ENCODE measurements around the gene KRT40. TPM values are rescaled to one million over a fixed set of nuclear protein-coding genes. Genes with fewer than 3 reads are reported as not detected.
A peak's percentile ranks its signal among the peaks of the same experiment; 100 is the strongest.

The KRT40 gene
- polyA plus RNA-seq, 3 donors: not detected

DNA sequence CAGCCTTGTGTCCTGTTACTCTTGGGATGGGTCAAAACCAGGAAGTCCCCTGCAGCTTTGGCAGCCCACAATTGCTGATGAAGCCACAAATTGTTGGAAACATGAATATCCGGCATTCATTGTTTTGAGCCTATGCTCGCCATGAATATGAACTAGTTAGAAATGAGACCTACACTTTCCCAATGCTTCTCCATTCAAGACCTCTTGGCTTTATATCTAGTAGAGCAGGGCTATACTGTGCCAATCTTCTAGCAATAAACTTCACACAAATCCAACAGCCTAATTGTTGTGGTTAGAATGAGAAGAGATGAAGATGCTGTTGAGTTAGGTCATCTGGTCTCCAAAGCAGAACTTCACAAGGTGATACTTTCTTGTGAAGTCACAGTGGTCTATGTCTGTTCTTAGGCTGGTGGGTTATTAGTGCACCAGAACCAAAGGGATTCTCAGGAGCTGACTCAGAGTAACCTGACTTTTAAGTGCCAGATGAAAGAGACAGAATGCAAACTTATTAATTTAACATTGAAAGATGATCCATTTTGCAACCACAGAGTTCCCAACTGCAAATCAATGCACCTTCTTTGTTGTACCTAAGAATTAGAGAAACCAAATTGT lies 33.0 kb downstream of the KRT40 start:
- Histone ChIP-seq H3K27me3 (ENCODE audit: control insufficient read depth in 2 of 2, insufficient read depth in 2 of 2, low read length in 2 of 2) (peaks cover 14 to 24% of the 10 kb centered on the region in 2 donors), H3K4me2 (replicated peaks; ENCODE audit: extremely low read depth, low read length, poor library complexity, severe bottlenecking) (no peak overlapping the region), H3K79me2 (ENCODE audit: insufficient read depth, low read length) (no peaks in the 10 kb centered on the region), H3K9ac (ENCODE audit: insufficient read depth, low read length, poor library complexity, severe bottlenecking) (no peak overlapping the region), H2AFZ (ENCODE audit: insufficient read depth, low read depth, low read length, poor library complexity, severe bottlenecking) (no peak overlapping the region), H4K20me1 (ENCODE audit: insufficient read depth, low read length) (no peaks in the 10 kb centered on the region), H3K4me1 (ENCODE audit: control insufficient read depth in 1 of 2, insufficient read depth in 2 of 2, low read length in 2 of 2) (peaks cover 0 to 9% of the 10 kb centered on the region in 2 donors), H3K9me3 (replicated peaks in 1 of 2; ENCODE audit: control insufficient read depth in 1 of 2, insufficient read depth in 1 of 2, low read length in 2 of 2) (no peaks in the 10 kb centered on the region), H3K27ac (ENCODE audit: low read depth in 1 of 2, low read length in 2 of 2) (no peak overlapping the region), H3K36me3 (replicated peaks in 1 of 2; ENCODE audit: control insufficient read depth in 1 of 2, insufficient read depth in 2 of 2, low read length in 2 of 2) (no peaks in the 10 kb centered on the region), H3K4me3 (replicated peaks in 1 of 3; ENCODE audit: low read depth in 2 of 3, low read length in 3 of 3) (no peak overlapping the region)
- peak overlapping the region in 1 of 2 donors; percentile 31 for H3K4me3 Mint-ChIP-seq
- intact Hi-C loops (cut with micrococcal nuclease): no loop called here
- H3K36me3 Mint-ChIP-seq: no peaks in the 10 kb centered on the region
- H3K27me3 Mint-ChIP-seq (ENCODE audit: low read depth in 3 of 3): peaks cover 27 to 54% (median 29%) of the 10 kb centered on the region in 3 donors
- H3K4me1 Mint-ChIP-seq: peaks cover 8% of the 10 kb centered on the region
- no peak for DNase-seq
- TF ChIP-seq, protein P1, sequence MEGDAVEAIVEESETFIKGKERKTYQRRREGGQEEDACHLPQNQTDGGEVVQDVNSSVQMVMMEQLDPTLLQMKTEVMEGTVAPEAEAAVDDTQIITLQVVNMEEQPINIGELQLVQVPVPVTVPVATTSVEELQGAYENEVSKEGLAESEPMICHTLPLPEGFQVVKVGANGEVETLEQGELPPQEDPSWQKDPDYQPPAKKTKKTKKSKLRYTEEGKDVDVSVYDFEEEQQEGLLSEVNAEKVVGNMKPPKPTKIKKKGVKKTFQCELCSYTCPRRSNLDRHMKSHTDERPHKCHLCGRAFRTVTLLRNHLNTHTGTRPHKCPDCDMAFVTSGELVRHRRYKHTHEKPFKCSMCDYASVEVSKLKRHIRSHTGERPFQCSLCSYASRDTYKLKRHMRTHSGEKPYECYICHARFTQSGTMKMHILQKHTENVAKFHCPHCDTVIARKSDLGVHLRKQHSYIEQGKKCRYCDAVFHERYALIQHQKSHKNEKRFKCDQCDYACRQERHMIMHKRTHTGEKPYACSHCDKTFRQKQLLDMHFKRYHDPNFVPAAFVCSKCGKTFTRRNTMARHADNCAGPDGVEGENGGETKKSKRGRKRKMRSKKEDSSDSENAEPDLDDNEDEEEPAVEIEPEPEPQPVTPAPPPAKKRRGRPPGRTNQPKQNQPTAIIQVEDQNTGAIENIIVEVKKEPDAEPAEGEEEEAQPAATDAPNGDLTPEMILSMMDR (IDR thresholded peaks at IDR 0.05): no peak
- H3K27ac Mint-ChIP-seq: no peak overlapping the region
- H3K9me3 Mint-ChIP-seq: peaks cover 0 to 2% (median 0%) of the 10 kb centered on the region in 7 donors
- WGBS (ENCODE audit: insufficient coverage): no CpG with 5 or more reads among the region's 2 CpGs

DNA sequence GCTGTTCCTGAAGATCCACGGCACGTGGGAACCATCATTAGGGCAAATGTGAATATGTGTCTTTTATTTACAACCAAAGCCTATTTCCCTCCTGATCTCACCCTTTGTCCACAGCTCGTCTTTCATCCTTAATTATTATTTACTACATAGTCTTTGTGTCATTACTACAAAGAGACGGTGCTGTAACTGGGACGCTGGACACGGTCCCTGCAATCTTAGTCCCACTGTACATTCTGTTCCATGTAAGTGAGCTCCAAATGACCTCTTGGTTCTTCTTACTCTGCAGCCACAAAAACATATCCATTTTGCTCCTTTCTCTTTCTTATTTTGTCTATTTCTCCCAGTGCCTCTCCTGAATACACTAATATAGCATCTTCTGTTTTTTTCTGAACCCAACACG lies 34.0 kb downstream of the KRT40 start:
- Mint-ChIP-seq H3K36me3 (no peaks in the 10 kb centered on the region), H3K27ac (no peak overlapping the region), H3K27me3 (ENCODE audit: low read depth in 3 of 3) (peaks cover 33 to 57% (median 35%) of the 10 kb centered on the region in 3 donors), H3K4me1 (peaks cover 8% of the 10 kb centered on the region), H3K9me3 (peaks cover 0 to 2% (median 0%) of the 10 kb centered on the region in 7 donors), H3K4me3 (no peak overlapping the region)
- H4K20me1 ChIP-seq (ENCODE audit: insufficient read depth, low read length): no peaks in the 10 kb centered on the region
- WGBS (ENCODE audit: insufficient coverage): 100% methylated on average over 3 of the region's 7 CpGs
- no peaks in the 10 kb centered on the region for H3K36me3 ChIP-seq (replicated peaks in 1 of 2; ENCODE audit: control insufficient read depth in 1 of 2, insufficient read depth in 2 of 2, low read length in 2 of 2)
- no peak for DNase-seq
- no peak overlapping the region for H3K4me3 ChIP-seq (replicated peaks in 1 of 3; ENCODE audit: low read depth in 2 of 3, low read length in 3 of 3)
- peaks cover 0 to 9% of the 10 kb centered on the region in 2 donors for H3K4me1 ChIP-seq (ENCODE audit: control insufficient read depth in 1 of 2, insufficient read depth in 2 of 2, low read length in 2 of 2)
- H3K9me3 ChIP-seq (replicated peaks in 1 of 2; ENCODE audit: control insufficient read depth in 1 of 2, insufficient read depth in 1 of 2, low read length in 2 of 2): no peaks in the 10 kb centered on the region
- H3K9ac ChIP-seq (ENCODE audit: insufficient read depth, low read length, poor library complexity, severe bottlenecking): no peak overlapping the region
- H3K4me2 ChIP-seq (replicated peaks; ENCODE audit: extremely low read depth, low read length, poor library complexity, severe bottlenecking): no peak overlapping the region
- no peak overlapping the region for H3K27ac ChIP-seq (ENCODE audit: low read depth in 1 of 2, low read length in 2 of 2)
- TF ChIP-seq, protein P1 (IDR thresholded peaks at IDR 0.05): no peak
- H3K27me3 ChIP-seq (ENCODE audit: control insufficient read depth in 2 of 2, insufficient read depth in 2 of 2, low read length in 2 of 2): peaks cover 17 to 24% of the 10 kb centered on the region in 2 donors
- no peaks in the 10 kb centered on the region for H3K79me2 ChIP-seq (ENCODE audit: insufficient read depth, low read length)
- no peak overlapping the region for H2AFZ ChIP-seq (ENCODE audit: insufficient read depth, low read depth, low read length, poor library complexity, severe bottlenecking)
- intact Hi-C loops (cut with micrococcal nuclease): no loop called here
